Stimulated activated CD4-positive, alpha-beta T cell treated with anti-CD3 and anti-CD28 coated beads, Interleukin-15, amount 100 ng/mL, for 24 hours (primary cell): ENCODE data around the gene TRIM33.
"Not testable (repeated sequence)": the region's sequence is repeated elsewhere in the genome, so short reads cannot be mapped to it uniquely, and the experiment has no call there.

Experiments used
- DNase-seq: peaks from one replicate; pipeline ENCODE4 v3.0.0-alpha.2; 2020

Gene TRIM33

GRCh38 chr1:114509596-114510273 is 1.3 kb downstream of the TRIM33 start:
- DNase-seq, result no peak

- DNase-seq, result no peak
Observed at GRCh38 chr1:114508386-114508898, 2.6 kb downstream of the TRIM33 start.

- DNase-seq, result no peak
Observed at GRCh38 chr1:114507513-114507912, 3.5 kb downstream of the TRIM33 start.

- no peak for DNase-seq
Observed at GRCh38 chr1:114505148-114505561, 5.8 kb downstream of the TRIM33 start.

GRCh38 chr1:114503916-114504422 is 7.0 kb downstream of the TRIM33 start:
- no peak for DNase-seq

GRCh38 chr1:114502080-114502479 is 8.9 kb downstream of the TRIM33 start:
- no peak for DNase-seq

GRCh38 chr1:114499478-114499877 is 11.5 kb downstream of the TRIM33 start:
- no peak for DNase-seq

- no peak for DNase-seq
Observed at GRCh38 chr1:114496089-114496488, 14.9 kb downstream of the TRIM33 start.

- no peak for DNase-seq
Observed at GRCh38 chr1:114495486-114495885, 15.5 kb downstream of the TRIM33 start.

- DNase-seq, result no peak
Observed at GRCh38 chr1:114492978-114493377, 18.0 kb downstream of the TRIM33 start.

GRCh38 chr1:114490274-114490693 is 20.7 kb downstream of the TRIM33 start:
- no peak for DNase-seq

GRCh38 chr1:114488739-114489138 is 22.3 kb downstream of the TRIM33 start:
- no peak for DNase-seq

- no peak for DNase-seq
Observed at GRCh38 chr1:114485286-114485685, 25.7 kb downstream of the TRIM33 start.

- no peak for DNase-seq
Observed at GRCh38 chr1:114482585-114482984, 28.4 kb downstream of the TRIM33 start.

- not testable (repeated sequence) for DNase-seq
Observed at GRCh38 chr1:114479636-114480035, 31.4 kb downstream of the TRIM33 start.

- DNase-seq, result no peak
Observed at GRCh38 chr1:114479134-114479533, 31.9 kb downstream of the TRIM33 start.

- no peak for DNase-seq
Observed at GRCh38 chr1:114473796-114474195, 37.2 kb downstream of the TRIM33 start.

GRCh38 chr1:114472408-114472807 is 38.6 kb downstream of the TRIM33 start:
- no peak for DNase-seq

GRCh38 chr1:114470681-114471080 is 40.3 kb downstream of the TRIM33 start:
- DNase-seq, result no peak

GRCh38 chr1:114468710-114469468 is 42.1 kb downstream of the TRIM33 start:
- DNase-seq, result no peak

- DNase-seq, result no peak
Observed at GRCh38 chr1:114468047-114468446, 43.0 kb downstream of the TRIM33 start.

GRCh38 chr1:114467491-114467890 is 43.5 kb downstream of the TRIM33 start:
- DNase-seq, result no peak

- DNase-seq, result no peak
Observed at GRCh38 chr1:114466334-114467014, 44.5 kb downstream of the TRIM33 start.
